GM18867 (cell line): ENCODE data around the gene FBXW8.

Experiments
- ATAC-seq: cut with Tn5 transposase; IDR thresholded peaks from one replicate; pipeline ENCODE4 v1.9.1; 2021; ENCODE audit warnings: mild to moderate bottlenecking, moderate library complexity; ENCODE audit not compliant: unreplicated experiment

Gene FBXW8

GRCh38 chr12:117018276-117018675 lies 107.5 kb downstream of the FBXW8 start:
- ATAC-seq: no peak

DNA sequence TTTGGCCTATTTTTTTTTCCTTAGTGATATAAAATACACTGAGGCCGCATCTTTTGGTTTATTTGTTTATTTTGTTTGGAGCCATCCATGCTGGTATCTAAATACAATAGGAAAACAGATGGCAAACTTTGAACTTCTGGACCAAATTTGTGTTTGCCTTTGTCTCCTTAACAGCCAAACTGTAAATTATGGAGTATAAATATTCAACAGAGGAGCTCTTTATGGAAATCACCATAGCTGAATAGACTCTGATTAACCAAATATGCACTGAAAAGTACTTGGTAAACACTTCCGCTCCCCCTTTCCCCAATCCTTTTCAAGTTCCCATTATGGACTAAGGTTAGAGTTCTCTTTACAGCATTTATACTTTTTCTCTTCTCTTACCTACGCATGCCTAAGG lies 107.9 kb downstream of the FBXW8 start:
- ATAC-seq: no peak

- ATAC-seq: no peak
These were observed 109.1 kb downstream of the FBXW8 start for GRCh38 chr12:117019866-117020265.

- ATAC-seq: no peak
These were observed 109.9 kb downstream of the FBXW8 start for GRCh38 chr12:117020536-117021220.

DNA sequence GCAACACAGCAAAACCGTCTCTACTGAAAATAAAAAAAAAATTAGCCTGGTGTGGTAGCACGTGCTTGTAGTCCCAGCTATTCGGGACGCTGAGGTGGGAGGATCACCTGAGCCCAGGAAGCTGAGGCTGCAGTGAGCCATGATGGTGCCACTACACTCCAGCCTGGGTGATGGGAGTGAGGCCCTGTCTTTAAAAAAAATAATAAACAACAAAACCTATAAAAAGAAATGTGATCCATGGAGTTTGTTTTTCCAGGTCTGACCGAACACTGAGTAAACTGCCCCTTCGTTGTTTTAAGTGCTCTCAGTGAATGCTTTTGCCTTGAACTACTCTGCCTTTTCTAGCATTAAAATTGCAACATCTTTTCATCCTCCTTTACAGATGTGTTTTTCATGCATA lies 111.7 kb downstream of the FBXW8 start:
- no peak for ATAC-seq

DNA sequence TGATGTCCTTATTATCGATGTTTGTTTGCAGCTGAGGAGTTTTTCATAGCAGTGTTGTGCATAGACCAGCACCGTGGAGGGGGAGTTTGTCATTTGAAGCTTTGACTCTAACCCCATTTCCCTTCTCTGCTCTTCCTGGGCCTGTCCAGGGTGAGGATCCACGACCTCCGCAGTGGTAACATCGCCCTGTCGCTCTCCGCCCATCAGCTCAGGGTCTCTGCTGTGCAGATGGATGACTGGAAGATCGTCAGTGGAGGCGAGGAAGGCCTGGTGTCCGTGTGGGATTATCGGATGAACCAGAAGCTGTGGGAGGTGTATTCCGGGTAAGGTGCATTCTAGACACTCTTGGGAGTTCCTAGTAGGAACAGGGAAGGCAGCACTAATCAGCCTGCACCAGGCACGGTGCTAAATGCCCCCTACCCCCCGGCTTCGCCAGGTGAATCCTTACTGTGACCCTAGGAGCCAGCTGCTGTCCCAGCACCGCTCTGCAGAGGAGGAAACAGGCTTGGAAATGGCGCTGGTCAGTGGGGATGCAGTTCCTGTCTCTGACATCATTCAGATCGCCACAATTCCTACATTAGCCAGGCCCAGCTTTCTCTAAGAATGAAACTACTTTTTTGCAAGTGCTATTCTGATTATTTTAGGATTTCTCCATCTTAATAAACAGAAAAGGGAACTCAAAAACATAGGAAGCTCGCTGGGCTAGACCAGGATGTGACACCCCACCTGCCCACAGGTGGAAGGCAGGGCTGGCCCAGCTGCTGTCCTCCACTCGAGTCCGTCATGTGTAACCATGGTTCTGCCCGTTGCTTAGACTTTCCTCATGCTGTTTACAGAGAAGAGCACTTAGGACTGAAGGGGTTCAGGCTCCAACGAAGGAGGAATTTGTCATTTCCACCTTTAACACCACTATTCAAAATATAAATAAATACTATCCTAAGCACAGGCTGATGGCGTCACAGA lies 113.5 kb downstream of the FBXW8 start:
- no peak for ATAC-seq

- ATAC-seq: no peak
These were observed 114.3 kb downstream of the FBXW8 start for GRCh38 chr12:117024961-117025480.

DNA sequence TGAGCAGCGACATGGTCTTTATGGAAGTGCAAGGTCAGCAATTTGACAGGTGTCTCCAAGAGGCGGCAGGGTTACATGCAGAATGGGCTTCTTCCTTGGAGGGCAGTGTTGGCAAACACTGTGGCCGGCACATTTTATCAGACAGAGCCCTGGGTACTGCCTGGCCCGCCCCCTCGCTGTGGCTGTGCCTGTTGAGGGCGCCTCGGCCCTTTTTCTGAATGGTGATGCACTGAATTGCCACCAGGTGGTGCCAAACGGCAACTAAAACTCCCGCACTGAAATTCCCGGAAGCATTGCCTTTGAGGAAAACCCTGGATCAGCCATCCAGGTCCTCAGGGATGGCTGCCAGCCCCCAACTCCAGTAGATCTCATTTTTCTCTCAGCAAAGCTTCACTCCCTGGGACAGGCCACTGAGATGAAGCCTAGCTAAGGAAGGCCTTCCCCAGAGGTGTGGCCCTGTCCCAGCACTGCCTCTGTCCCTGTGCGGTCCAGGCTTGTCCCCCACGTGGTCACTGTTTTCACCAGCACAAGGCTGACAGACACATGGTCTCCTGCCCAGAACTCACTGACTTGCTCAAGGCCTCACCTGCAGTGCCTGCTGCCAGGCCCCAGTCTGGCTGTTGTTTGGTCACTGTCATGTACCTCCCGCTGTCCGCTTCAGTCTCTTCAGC lies 114.9 kb downstream of the FBXW8 start:
- ATAC-seq: peak; percentile 67

DNA sequence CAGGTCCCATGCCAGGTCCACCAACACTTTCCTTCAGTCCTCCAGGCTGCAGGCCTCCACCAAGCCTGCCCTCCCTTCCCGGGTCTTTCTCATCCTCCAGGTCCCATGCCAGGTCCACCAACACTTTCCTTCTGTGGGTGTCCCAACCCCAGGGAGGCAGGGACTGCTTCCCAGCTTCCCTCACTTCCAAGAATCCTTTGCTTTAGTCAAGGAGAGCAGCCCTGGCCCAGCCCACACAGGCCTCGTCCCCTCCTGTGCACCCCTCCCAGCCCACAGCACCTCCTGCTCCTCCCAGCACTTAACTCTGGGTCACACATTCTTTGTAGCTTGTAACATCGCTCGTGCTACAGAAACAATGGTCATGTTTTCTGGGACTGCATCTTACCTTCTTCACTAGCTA lies 115.6 kb downstream of the FBXW8 start:
- no peak for ATAC-seq

DNA sequence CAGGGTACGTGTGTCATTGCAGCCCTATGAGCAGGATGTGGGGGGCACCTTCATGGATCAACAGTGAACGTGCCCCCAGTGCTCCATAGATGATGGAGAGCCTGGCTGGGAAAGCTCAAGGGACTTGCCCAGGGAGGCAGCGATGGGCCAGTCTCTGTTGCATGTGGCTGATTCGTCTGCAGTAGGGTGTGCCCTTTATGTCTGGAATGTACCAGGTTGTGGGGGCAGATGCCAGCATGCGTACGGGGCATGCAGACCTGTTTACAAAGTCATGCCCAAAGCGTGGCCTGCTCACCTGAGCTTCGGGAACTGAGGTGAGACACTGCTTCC lies 116.1 kb downstream of the FBXW8 start:
- ATAC-seq: no peak

- ATAC-seq: no peak
These were observed 116.7 kb downstream of the FBXW8 start for GRCh38 chr12:117027251-117028086.

- no peak for ATAC-seq
These were observed 117.5 kb downstream of the FBXW8 start for GRCh38 chr12:117028254-117028653.

DNA sequence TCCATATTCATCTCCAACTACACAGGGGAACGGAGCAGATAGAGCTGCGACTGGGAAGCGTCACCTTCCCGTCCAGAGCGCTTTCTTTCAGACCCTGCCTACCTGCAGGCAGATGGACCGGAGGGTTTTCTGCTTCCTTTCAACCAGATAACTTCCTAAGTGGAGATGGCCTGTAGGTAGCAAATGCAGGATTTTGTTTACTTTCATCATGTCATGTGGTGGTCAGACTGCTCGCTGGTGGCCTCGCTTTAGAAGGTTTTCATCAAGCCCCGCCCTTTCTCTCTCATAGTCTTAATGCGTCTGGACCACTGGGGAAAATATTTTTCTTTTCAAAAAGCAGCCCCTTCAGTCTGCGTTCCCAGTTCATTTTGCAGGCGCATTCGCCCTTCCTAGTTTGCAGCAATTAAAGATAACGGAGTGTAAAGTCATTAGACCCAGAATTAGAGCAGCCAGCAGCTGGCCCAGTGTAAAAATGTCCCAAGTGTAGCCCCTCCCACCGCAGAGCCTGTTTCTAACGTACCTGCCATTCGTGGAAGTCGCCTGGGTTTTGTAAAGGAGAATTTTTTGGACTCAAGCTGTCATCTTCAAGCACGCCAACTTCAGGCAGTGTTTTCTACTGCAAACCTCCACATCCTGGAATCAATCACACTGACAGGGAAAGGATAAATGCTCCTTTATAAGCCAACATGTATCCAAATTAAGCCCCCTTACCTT lies 119.6 kb downstream of the FBXW8 start:
- ATAC-seq: no peak

- no peak for ATAC-seq
These were observed 121.3 kb downstream of the FBXW8 start for GRCh38 chr12:117031843-117032592.

DNA sequence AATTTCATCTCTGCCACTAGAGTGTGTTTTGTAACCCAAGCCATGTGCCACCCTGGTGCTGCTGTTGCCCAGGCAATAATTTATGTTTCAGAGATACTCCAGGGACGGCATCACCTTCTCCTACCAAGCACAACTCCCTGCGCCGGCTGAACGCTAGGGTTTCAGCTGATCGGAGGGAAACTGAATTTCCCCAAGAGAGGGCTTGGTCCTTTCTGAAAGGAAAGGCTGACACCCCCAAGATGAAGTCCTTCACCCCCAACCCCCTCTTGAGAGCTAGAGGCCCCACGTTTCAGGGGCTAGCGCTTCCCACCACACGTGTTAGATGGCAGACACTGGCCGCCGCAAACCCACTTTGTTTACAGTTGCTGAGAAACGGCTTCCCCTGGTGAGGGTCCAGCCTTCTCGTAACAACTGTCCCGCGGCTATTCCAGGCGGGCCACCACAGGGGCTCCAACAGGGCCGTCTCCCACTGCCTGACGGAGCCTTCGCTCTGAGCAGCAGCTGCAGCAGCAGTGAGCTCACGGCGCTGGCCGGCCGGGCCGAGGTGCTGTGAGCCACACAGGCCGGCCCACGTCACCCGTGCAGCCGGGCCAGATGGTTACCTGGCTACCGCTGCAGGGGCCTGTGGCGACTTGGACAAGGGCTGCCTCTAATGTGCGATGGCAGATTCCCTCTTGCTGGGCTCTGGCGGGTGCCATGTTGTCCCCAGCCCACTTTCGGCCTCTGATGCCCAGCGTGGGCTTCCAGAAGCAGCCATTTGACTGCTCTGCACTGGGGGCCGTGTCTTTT lies 122.0 kb downstream of the FBXW8 start:
- no peak for ATAC-seq

GRCh38 chr12:117033382-117034221 lies 122.9 kb downstream of the FBXW8 start:
- ATAC-seq: no peak

DNA sequence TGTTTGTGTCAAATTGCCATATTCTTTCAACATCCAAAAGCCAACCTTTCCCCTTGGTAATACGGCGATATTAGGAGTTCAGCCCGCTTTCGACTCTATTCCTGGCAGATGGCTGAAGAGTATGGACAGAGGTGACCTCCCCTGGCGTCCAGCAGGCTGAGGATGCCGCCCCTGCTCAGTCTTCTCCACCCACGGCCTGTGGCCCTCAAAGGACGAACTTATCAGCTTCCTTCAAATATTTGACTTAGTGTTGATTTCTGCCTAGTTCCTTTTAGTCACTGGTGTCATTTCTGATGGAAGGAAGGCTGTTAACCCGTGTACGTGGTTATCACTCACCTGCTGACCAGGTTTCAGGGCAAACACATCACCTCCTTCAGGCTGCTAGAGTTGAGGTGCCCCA lies 123.5 kb downstream of the FBXW8 start:
- no peak for ATAC-seq
